Astrocyte (in vitro differentiated cells and primary cell): ENCODE data around the gene MVD. TPM values are rescaled to one million over a fixed set of nuclear protein-coding genes. Genes with fewer than 3 reads are reported as not detected.

Source experiments
- DNase-seq: peaks from one replicate; pipeline ENCODE4 v3.0.0-alpha.2; 2010; ENCODE audit warnings: low read depth
- FAIRE-seq: peaks from 2 replicates; lab custom pipeline; 2011; peaks lifted over from hg19 to GRCh38; lab: Jason Lieb, UNC
- H2AFZ ChIP-seq: 2 replicates; pipeline ENCODE4 v1.6.0; 2012; ENCODE audit warnings: low read depth, low read length, inconsistent platforms
- H3K27ac ChIP-seq: 2 replicates; pipeline ENCODE4 v1.5.1; 2011; ENCODE audit warnings: low read depth, low read length, inconsistent platforms
- H3K27me3 ChIP-seq: 2 replicates; pipeline ENCODE4 v1.6.0; 2011; ENCODE audit warnings: low read length, inconsistent platforms; ENCODE audit not compliant: insufficient read depth
- H3K36me3 ChIP-seq: 2 replicates; pipeline ENCODE4 v1.5.1; 2011; ENCODE audit warnings: low read length, inconsistent platforms; ENCODE audit not compliant: insufficient read depth
- H3K4me1 ChIP-seq: 2 replicates; pipeline ENCODE4 v1.5.1; 2011; ENCODE audit warnings: low read length, inconsistent platforms; ENCODE audit not compliant: insufficient read depth
- H3K4me2 ChIP-seq: 2 replicates; pipeline ENCODE4 v1.6.0; 2012; ENCODE audit warnings: low read length, inconsistent platforms
- H3K4me3 ChIP-seq: 2 replicates; pipeline ENCODE4 v1.5.1; 2011; ENCODE audit warnings: low read depth, mild to moderate bottlenecking, low read length, inconsistent platforms; ENCODE audit not compliant: insufficient read depth
- H3K79me2 ChIP-seq: 2 replicates; pipeline ENCODE4 v1.6.0; 2012; ENCODE audit warnings: mild to moderate bottlenecking, low read length, inconsistent platforms; ENCODE audit not compliant: insufficient read depth
- H3K9ac ChIP-seq: 2 replicates; pipeline ENCODE4 v1.6.0; 2012; ENCODE audit warnings: mild to moderate bottlenecking, low read length, inconsistent platforms
- H3K9me3 ChIP-seq: 2 replicates; pipeline ENCODE4 v1.5.1; 2012; ENCODE audit warnings: low read depth, mild to moderate bottlenecking, low read length, inconsistent platforms; ENCODE audit not compliant: insufficient read depth
- H4K20me1 ChIP-seq: 2 replicates; pipeline ENCODE4 v1.6.0; 2012; ENCODE audit warnings: low read length, inconsistent platforms; ENCODE audit not compliant: insufficient read depth
- H3K27ac Mint-ChIP-seq: one replicate; pipeline ENCODE4 v1.8.0; 2021; ENCODE audit warnings: mild to moderate bottlenecking, mixed read lengths; ENCODE audit not compliant: unreplicated experiment
- H3K27me3 Mint-ChIP-seq: one replicate; pipeline ENCODE4 v1.8.0; 2021; ENCODE audit warnings: low read depth, mixed read lengths; ENCODE audit not compliant: unreplicated experiment
- H3K36me3 Mint-ChIP-seq: one replicate; pipeline ENCODE4 v1.8.0; 2021; ENCODE audit warnings: low read depth, mixed read lengths; ENCODE audit not compliant: unreplicated experiment
- H3K4me1 Mint-ChIP-seq: one replicate; pipeline ENCODE4 v1.8.0; 2021; ENCODE audit warnings: low read depth, mixed read lengths; ENCODE audit not compliant: unreplicated experiment
- H3K4me3 Mint-ChIP-seq: one replicate; pipeline ENCODE4 v1.8.0; 2021; ENCODE audit warnings: mild to moderate bottlenecking, moderate library complexity, mixed read lengths; ENCODE audit not compliant: unreplicated experiment
- H3K9me3 Mint-ChIP-seq: one replicate; pipeline ENCODE4 v1.8.0; 2021; ENCODE audit warnings: mild to moderate bottlenecking, mixed read lengths; ENCODE audit not compliant: unreplicated experiment
- EZH2 ChIP-seq: IDR thresholded peaks from 2 replicates; pipeline ENCODE4 v1.6.1; 2012; ENCODE audit warnings: mild to moderate bottlenecking, low read length, inconsistent platforms; ENCODE audit not compliant: insufficient read depth
- total RNA-seq: library from RNA; stranded (reverse); gene quantifications from 2 replicates; pipeline ENCODE4 v1.2.1, GENCODE V29; 2021
- TF ChIP-seq, protein P1 (sequence below): IDR thresholded peaks from 2 replicates; pipeline ENCODE4 v1.5.1; 2011; ENCODE audit warnings: low read depth, mild to moderate bottlenecking, inconsistent platforms, low read length, moderate library complexity; ENCODE audit not compliant: insufficient read depth

The MVD gene
- total RNA-seq, 1 donor from 2014 or later = 63.9 TPM

DNA sequence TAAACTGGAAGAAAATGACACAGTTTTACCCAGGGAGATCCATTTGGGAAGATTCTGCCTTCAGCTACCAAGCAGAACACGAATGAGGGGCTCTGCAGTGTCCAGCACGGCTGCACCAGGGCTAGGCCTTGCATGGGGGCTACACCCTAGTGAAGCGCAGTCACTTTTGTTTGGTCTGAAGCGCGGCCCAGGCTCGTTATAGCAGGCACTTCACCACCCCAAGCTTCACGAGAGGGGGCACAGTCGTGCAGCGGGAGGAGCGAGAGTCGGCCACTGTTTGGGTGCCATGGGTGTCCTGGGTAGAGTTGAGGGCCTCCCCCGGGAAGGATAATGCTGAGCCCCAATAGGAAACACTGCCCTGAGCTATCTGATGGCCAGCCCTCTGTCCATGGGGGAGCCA is 46.2 kb downstream of the MVD start:
- no peaks in the 10 kb centered on the region for H3K9me3 ChIP-seq
- no peak overlapping the region for H3K4me3 ChIP-seq
- no peak overlapping the region for H2AFZ ChIP-seq
- H3K4me2 ChIP-seq = no peak overlapping the region
- H3K36me3 ChIP-seq = no peaks in the 10 kb centered on the region
- Mint-ChIP-seq H3K4me3 (no peak overlapping the region), H3K27ac (no peak overlapping the region), H3K27me3 (no peaks in the 10 kb centered on the region), H3K36me3 (peaks cover 12% of the 10 kb centered on the region), H3K4me1 (no peaks in the 10 kb centered on the region), H3K9me3 (no peaks in the 10 kb centered on the region)
- H3K4me1 ChIP-seq = no peaks in the 10 kb centered on the region
- no peak overlapping the region for H3K27ac ChIP-seq
- no peak overlapping the region for H3K9ac ChIP-seq
- TF ChIP-seq, protein P1, sequence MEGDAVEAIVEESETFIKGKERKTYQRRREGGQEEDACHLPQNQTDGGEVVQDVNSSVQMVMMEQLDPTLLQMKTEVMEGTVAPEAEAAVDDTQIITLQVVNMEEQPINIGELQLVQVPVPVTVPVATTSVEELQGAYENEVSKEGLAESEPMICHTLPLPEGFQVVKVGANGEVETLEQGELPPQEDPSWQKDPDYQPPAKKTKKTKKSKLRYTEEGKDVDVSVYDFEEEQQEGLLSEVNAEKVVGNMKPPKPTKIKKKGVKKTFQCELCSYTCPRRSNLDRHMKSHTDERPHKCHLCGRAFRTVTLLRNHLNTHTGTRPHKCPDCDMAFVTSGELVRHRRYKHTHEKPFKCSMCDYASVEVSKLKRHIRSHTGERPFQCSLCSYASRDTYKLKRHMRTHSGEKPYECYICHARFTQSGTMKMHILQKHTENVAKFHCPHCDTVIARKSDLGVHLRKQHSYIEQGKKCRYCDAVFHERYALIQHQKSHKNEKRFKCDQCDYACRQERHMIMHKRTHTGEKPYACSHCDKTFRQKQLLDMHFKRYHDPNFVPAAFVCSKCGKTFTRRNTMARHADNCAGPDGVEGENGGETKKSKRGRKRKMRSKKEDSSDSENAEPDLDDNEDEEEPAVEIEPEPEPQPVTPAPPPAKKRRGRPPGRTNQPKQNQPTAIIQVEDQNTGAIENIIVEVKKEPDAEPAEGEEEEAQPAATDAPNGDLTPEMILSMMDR = no peak
- TF ChIP-seq EZH2 = no peak
- no peaks in the 10 kb centered on the region for H3K27me3 ChIP-seq
- peaks cover 85% of the 10 kb centered on the region for H4K20me1 ChIP-seq
- DNase-seq (no peak), FAIRE-seq (no peak)
- H3K79me2 ChIP-seq = peaks cover 47% of the 10 kb centered on the region

DNA sequence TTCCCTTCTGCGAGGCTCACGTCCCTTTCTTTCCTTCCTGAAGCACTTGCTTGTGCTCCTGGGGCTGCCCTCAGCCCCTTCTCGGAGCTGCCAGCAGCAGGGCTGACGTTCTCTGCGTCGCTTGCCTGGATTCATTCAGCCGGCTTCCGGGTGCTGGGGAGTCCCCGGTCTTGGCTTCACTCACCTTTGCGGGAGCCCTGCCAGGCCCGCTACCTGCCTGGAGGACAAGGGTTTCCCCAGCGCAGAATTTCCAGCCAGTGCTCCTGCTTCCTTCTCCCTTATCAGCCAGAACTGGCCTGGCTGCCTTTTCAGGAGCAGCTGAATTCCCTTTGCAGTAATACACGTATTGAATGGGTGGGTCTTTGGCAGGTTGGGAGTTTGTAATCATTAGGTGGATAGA is 46.6 kb downstream of the MVD start:
- Histone ChIP-seq H3K4me2 (no peak overlapping the region), H2AFZ (no peak overlapping the region), H3K79me2 (peaks cover 47% of the 10 kb centered on the region), H3K27me3 (no peaks in the 10 kb centered on the region), H3K9ac (no peak overlapping the region), H3K36me3 (no peaks in the 10 kb centered on the region), H3K27ac (no peak overlapping the region), H4K20me1 (peaks cover 88% of the 10 kb centered on the region), H3K4me3 (no peak overlapping the region), H3K9me3 (no peaks in the 10 kb centered on the region), H3K4me1 (no peaks in the 10 kb centered on the region)
- DNase-seq (no peak), FAIRE-seq (no peak)
- H3K4me1 Mint-ChIP-seq = no peaks in the 10 kb centered on the region
- H3K27ac Mint-ChIP-seq = no peak overlapping the region
- H3K36me3 Mint-ChIP-seq = peaks cover 12% of the 10 kb centered on the region
- no peak for TF ChIP-seq EZH2
- TF ChIP-seq, protein P1 = no peak
- no peak overlapping the region for H3K4me3 Mint-ChIP-seq
- no peaks in the 10 kb centered on the region for H3K9me3 Mint-ChIP-seq
- H3K27me3 Mint-ChIP-seq = no peaks in the 10 kb centered on the region

DNA sequence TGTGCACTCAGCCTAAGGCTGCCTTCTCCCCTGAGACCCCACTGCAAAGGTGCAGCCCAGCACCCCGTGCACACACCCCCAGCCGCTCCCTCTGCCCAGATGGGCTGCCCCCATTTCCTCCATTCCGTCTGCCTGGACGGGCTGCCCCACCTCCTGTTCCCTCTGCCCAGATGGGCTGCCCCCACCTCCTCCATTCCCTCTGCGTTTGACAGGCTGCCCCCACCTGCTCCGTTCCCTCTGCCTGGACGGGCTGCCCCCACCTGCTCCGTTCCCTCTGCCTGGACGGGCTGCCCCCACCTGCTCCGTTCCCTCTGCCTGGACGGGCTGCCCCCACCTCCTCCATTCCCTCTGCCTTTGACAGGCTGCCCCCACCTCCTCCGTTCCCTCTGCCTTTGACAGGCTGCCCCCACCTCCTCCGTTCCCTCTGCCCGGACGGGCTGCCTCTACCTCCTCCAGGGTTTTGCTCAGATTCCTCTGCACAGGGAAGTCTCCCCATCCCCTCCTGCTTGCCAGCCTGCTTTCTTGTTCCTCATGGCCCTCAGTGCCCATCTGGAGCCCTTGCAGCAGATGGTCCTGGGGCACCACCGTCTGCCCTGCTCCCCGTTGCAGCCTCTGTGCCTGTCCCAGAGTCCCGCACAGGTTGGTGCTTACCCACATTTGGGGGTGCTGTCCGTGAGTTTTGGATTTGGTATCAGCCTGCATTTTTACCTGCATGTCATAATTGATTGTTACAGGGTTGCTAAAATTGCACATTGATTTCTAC is 47.9 kb downstream of the MVD start:
- H2AFZ ChIP-seq = no peak overlapping the region
- Mint-ChIP-seq H3K27me3 (peaks cover 3% of the 10 kb centered on the region), H3K9me3 (no peaks in the 10 kb centered on the region), H3K36me3 (peaks cover 20% of the 10 kb centered on the region), H3K4me1 (no peaks in the 10 kb centered on the region), H3K4me3 (no peak overlapping the region), H3K27ac (no peak overlapping the region)
- TF ChIP-seq EZH2 = no peak
- TF ChIP-seq, protein P1 = no peak
- peaks cover 90% of the 10 kb centered on the region for H4K20me1 ChIP-seq
- H3K9ac ChIP-seq = no peak overlapping the region
- H3K4me3 ChIP-seq = no peak overlapping the region
- no peaks in the 10 kb centered on the region for H3K9me3 ChIP-seq
- no peaks in the 10 kb centered on the region for H3K27me3 ChIP-seq
- H3K27ac ChIP-seq = no peak overlapping the region
- H3K4me2 ChIP-seq = no peak overlapping the region
- H3K4me1 ChIP-seq = no peaks in the 10 kb centered on the region
- no peak for DNase-seq
- peaks cover under 1% of the 10 kb centered on the region for H3K36me3 ChIP-seq
- peaks cover 41% of the 10 kb centered on the region for H3K79me2 ChIP-seq
- no peak for FAIRE-seq
